Testis (tissue), 2 donors: ENCODE data around the gene PCMTD2.

Experiments
- CTCF ChIP-seq, 3 experiments: fragments of 450-650 bp in 2 of 3; fragments of 200-600 bp in 1 of 3; sonication (generic) in 1 of 3; IDR thresholded peaks; one replicate each; pipeline ENCODE4 v1.5.1; 2016 to 2019; ENCODE audit warnings: antibody characterized with exemption in 3 of 3, mild to moderate bottlenecking in 2 of 3, moderate library complexity in 1 of 3
- POLR2A ChIP-seq: fragments of 450-650 bp; IDR thresholded peaks from one replicate; pipeline ENCODE4 v1.6.1; 2017; ENCODE audit warnings: antibody characterized with exemption, mild to moderate bottlenecking, moderate library complexity

- no peak for TF ChIP-seq CTCF (IDR thresholded peaks at IDR 0.05)
- no peak for TF ChIP-seq POLR2A
Observed at GRCh38 chr20:64214952-64215351, 40.6 kb upstream of the PCMTD2 start.
